ENCODE results near the gene LRRC15.

Gene LRRC15

DNA sequence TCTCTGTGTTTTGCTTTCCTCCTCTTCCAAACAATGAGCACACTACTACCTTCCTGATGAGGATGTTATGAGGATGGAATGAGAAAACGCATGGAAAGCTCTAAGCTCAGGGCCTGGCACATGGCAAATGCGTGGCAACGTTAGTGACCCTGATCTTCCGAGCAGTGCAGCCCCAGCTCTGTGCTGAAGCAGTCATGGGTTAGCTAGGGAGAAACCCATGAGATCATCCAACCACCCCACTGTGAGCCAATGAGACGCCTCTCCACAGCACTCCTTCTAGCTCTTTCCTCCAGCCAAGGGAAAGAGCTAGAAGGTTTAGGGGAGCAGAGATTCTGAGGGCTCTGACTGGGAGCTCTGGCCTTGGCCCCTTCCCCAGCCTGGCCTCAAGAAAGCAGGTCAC lies 22.9 kb downstream of the LRRC15 start:
- Histone ChIP-seq H3K27ac (replicated peaks; ENCODE audit: low read length) (no peak overlapping the region), H4K8ac (ENCODE audit: low read depth, low read length) (no peak overlapping the region), H3K18ac (ENCODE audit: low read length) (peak overlapping the region; percentile 36), H3K9me3 (replicated peaks in 1 of 2; ENCODE audit: control insufficient read depth in 2 of 2, insufficient read depth in 1 of 2, low read depth in 1 of 2, low read length in 2 of 2) (no peaks in the 10 kb centered on the region), H2BK12ac (ENCODE audit: low read length) (no peak overlapping the region), H3K14ac (ENCODE audit: low read length) (no peak overlapping the region), H2BK15ac (ENCODE audit: low read length) (no peak overlapping the region), H3K9ac (ENCODE audit: low read depth, low read length, poor library complexity) (peak overlapping the region; percentile 57), H2AFZ (ENCODE audit: low read length) (no peak overlapping the region), H3K4me2 (ENCODE audit: insufficient read depth, low read length, poor library complexity, severe bottlenecking) (no peak overlapping the region), H3K4me3 (ENCODE audit: low read length in 2 of 2) (no peak overlapping the region), H3K4ac (ENCODE audit: low read length) (no peak overlapping the region), H2BK5ac (ENCODE audit: low read length) (no peak overlapping the region), H2AK5ac (ENCODE audit: low read depth, low read length) (no peak overlapping the region), H4K91ac (ENCODE audit: low read depth, low read length, poor library complexity) (no peak overlapping the region), H3K4me1 (ENCODE audit: control insufficient read depth in 2 of 2, insufficient read depth in 1 of 2, low read depth in 1 of 2, low read length in 2 of 2) (peaks cover 0 to 2% of the 10 kb centered on the region in 2 donors), H2BK120ac (ENCODE audit: low read depth, low read length) (no peak overlapping the region), H3K27me3 (ENCODE audit: control insufficient read depth in 3 of 3, insufficient read depth in 3 of 3, low read depth in 1 of 3, low read length in 3 of 3) (peaks cover 0 to 38% (median 2%) of the 10 kb centered on the region in 3 experiments), H3K79me1 (ENCODE audit: low read depth, low read length) (no peaks in the 10 kb centered on the region), H3K36me3 (replicated peaks in 1 of 2; ENCODE audit: control insufficient read depth in 2 of 2, insufficient read depth in 2 of 2, low read length in 2 of 2) (no peaks in the 10 kb centered on the region), H3K23ac (ENCODE audit: low read depth, low read length, poor library complexity) (no peak overlapping the region)
- DNase-seq (ENCODE audit: low spot score): no peak
- no CpG with 5 or more reads among the region's 5 CpGs for WGBS, 2 donors (ENCODE audit: extremely low coverage in 2 of 2, insufficient read length in 2 of 2, insufficient replicate concordance in 1 of 2)

DNA sequence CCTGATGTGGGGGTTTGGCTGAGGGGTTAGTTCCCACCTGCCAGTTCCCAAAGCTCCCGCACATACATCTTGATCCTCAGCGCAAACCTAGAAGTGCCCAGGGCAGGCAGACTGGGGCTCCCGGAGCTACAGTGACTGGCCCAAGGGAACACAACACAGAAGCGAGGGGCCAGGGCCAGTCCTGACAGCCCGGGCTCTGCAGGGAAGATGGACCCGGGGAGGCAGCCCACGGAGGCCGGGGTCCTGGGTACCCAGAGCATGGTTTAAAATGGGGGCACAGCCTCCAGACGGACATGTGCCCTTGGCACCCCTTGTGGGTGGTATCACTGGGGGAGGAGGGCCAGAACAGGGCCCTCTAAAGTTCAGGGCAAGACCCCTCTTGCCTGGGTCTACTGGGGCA lies 23.5 kb downstream of the LRRC15 start:
- Histone ChIP-seq H2BK12ac (ENCODE audit: low read length) (no peak overlapping the region), H3K9me3 (replicated peaks in 1 of 2; ENCODE audit: control insufficient read depth in 2 of 2, insufficient read depth in 1 of 2, low read depth in 1 of 2, low read length in 2 of 2) (no peaks in the 10 kb centered on the region), H3K4me1 (ENCODE audit: control insufficient read depth in 2 of 2, insufficient read depth in 1 of 2, low read depth in 1 of 2, low read length in 2 of 2) (peaks cover 0 to 2% of the 10 kb centered on the region in 2 donors), H3K4me2 (ENCODE audit: insufficient read depth, low read length, poor library complexity, severe bottlenecking) (no peak overlapping the region), H3K27ac (replicated peaks; ENCODE audit: low read length) (no peak overlapping the region), H3K14ac (ENCODE audit: low read length) (no peak overlapping the region), H2BK120ac (ENCODE audit: low read depth, low read length) (no peak overlapping the region), H3K36me3 (replicated peaks in 1 of 2; ENCODE audit: control insufficient read depth in 2 of 2, insufficient read depth in 2 of 2, low read length in 2 of 2) (no peaks in the 10 kb centered on the region), H4K8ac (ENCODE audit: low read depth, low read length) (no peak overlapping the region), H2AK5ac (ENCODE audit: low read depth, low read length) (peak overlapping the region; percentile 67), H4K91ac (ENCODE audit: low read depth, low read length, poor library complexity) (no peak overlapping the region), H3K9ac (ENCODE audit: low read depth, low read length, poor library complexity) (peak overlapping the region; percentile 57), H2AFZ (ENCODE audit: low read length) (no peak overlapping the region), H3K23ac (ENCODE audit: low read depth, low read length, poor library complexity) (no peak overlapping the region), H3K18ac (ENCODE audit: low read length) (no peak overlapping the region), H2BK5ac (ENCODE audit: low read length) (no peak overlapping the region), H2BK15ac (ENCODE audit: low read length) (peak overlapping the region; percentile 66), H3K4me3 (ENCODE audit: low read length in 2 of 2) (no peak overlapping the region), H3K4ac (ENCODE audit: low read length) (no peak overlapping the region), H3K79me1 (ENCODE audit: low read depth, low read length) (no peaks in the 10 kb centered on the region), H3K27me3 (ENCODE audit: control insufficient read depth in 3 of 3, insufficient read depth in 3 of 3, low read depth in 1 of 3, low read length in 3 of 3) (peaks cover 0 to 40% (median 2%) of the 10 kb centered on the region in 3 experiments)
- no peak for DNase-seq (ENCODE audit: low spot score)
- no CpG with 5 or more reads among the region's 9 CpGs for WGBS, 2 donors (ENCODE audit: extremely low coverage in 2 of 2, insufficient read length in 2 of 2, insufficient replicate concordance in 1 of 2)

DNA sequence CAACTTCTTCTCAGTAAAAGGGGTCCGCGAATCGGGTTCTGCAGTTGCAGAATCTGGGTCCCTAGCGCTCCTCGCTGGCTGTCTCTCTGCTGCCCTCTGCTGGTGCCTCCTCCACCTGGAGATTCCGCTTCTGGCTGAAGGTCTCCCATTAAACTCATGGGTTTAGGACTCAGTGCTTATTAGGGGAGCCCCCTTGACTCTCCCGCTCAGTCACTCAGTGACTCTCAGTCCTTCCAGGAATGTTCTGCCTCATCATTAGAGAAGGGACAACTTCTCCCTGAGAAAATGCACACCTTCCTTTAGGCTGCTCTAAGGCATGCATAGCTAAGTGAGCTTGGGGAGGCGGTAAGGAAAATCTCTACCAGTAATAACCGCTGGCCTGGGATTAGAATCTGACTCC lies 25.5 kb downstream of the LRRC15 start:
- Histone ChIP-seq H3K36me3 (replicated peaks in 1 of 2; ENCODE audit: control insufficient read depth in 2 of 2, insufficient read depth in 2 of 2, low read length in 2 of 2) (no peaks in the 10 kb centered on the region), H3K79me1 (ENCODE audit: low read depth, low read length) (no peaks in the 10 kb centered on the region), H4K8ac (ENCODE audit: low read depth, low read length) (no peak overlapping the region), H2BK15ac (ENCODE audit: low read length) (no peak overlapping the region), H2AK5ac (ENCODE audit: low read depth, low read length) (no peak overlapping the region), H3K14ac (ENCODE audit: low read length) (no peak overlapping the region), H2AFZ (ENCODE audit: low read length) (no peak overlapping the region), H2BK120ac (ENCODE audit: low read depth, low read length) (no peak overlapping the region), H3K4ac (ENCODE audit: low read length) (no peak overlapping the region), H3K4me2 (ENCODE audit: insufficient read depth, low read length, poor library complexity, severe bottlenecking) (no peak overlapping the region), H3K4me1 (ENCODE audit: control insufficient read depth in 2 of 2, insufficient read depth in 1 of 2, low read depth in 1 of 2, low read length in 2 of 2) (peaks cover 2 to 4% of the 10 kb centered on the region in 2 donors), H2BK12ac (ENCODE audit: low read length) (no peak overlapping the region), H3K27me3 (ENCODE audit: control insufficient read depth in 3 of 3, insufficient read depth in 3 of 3, low read depth in 1 of 3, low read length in 3 of 3) (peaks cover 0 to 40% (median 2%) of the 10 kb centered on the region in 3 experiments), H2BK5ac (ENCODE audit: low read length) (no peak overlapping the region), H3K4me3 (ENCODE audit: low read length in 2 of 2) (no peak overlapping the region), H3K18ac (ENCODE audit: low read length) (no peak overlapping the region), H3K9me3 (replicated peaks in 1 of 2; ENCODE audit: control insufficient read depth in 2 of 2, insufficient read depth in 1 of 2, low read depth in 1 of 2, low read length in 2 of 2) (no peaks in the 10 kb centered on the region), H3K23ac (ENCODE audit: low read depth, low read length, poor library complexity) (no peak overlapping the region), H3K27ac (replicated peaks; ENCODE audit: low read length) (no peak overlapping the region), H4K91ac (ENCODE audit: low read depth, low read length, poor library complexity) (no peak overlapping the region), H3K9ac (ENCODE audit: low read depth, low read length, poor library complexity) (no peak overlapping the region)
- no CpG with 5 or more reads among the region's 9 CpGs for WGBS, 2 donors (ENCODE audit: extremely low coverage in 2 of 2, insufficient read length in 2 of 2, insufficient replicate concordance in 1 of 2)
- DNase-seq (ENCODE audit: low spot score): peak; percentile 65

- Histone ChIP-seq H2AFZ (ENCODE audit: low read length) (no peak overlapping the region), H3K27me3 (ENCODE audit: control insufficient read depth in 3 of 3, insufficient read depth in 3 of 3, low read depth in 1 of 3, low read length in 3 of 3) (peaks cover 0 to 41% (median 2%) of the 10 kb centered on the region in 3 experiments), H3K27ac (replicated peaks; ENCODE audit: low read length) (no peak overlapping the region), H3K36me3 (replicated peaks in 1 of 2; ENCODE audit: control insufficient read depth in 2 of 2, insufficient read depth in 2 of 2, low read length in 2 of 2) (no peaks in the 10 kb centered on the region), H3K4me3 (ENCODE audit: low read length in 2 of 2) (no peak overlapping the region), H3K18ac (ENCODE audit: low read length) (no peak overlapping the region), H2BK15ac (ENCODE audit: low read length) (no peak overlapping the region), H2BK5ac (ENCODE audit: low read length) (no peak overlapping the region), H3K14ac (ENCODE audit: low read length) (no peak overlapping the region), H3K4ac (ENCODE audit: low read length) (no peak overlapping the region), H3K4me1 (ENCODE audit: control insufficient read depth in 2 of 2, insufficient read depth in 1 of 2, low read depth in 1 of 2, low read length in 2 of 2) (peaks cover 2 to 4% of the 10 kb centered on the region in 2 donors), H2BK120ac (ENCODE audit: low read depth, low read length) (no peak overlapping the region), H4K8ac (ENCODE audit: low read depth, low read length) (no peak overlapping the region), H3K9ac (ENCODE audit: low read depth, low read length, poor library complexity) (no peak overlapping the region), H2BK12ac (ENCODE audit: low read length) (no peak overlapping the region), H2AK5ac (ENCODE audit: low read depth, low read length) (no peak overlapping the region), H3K4me2 (ENCODE audit: insufficient read depth, low read length, poor library complexity, severe bottlenecking) (no peak overlapping the region), H3K9me3 (replicated peaks in 1 of 2; ENCODE audit: control insufficient read depth in 2 of 2, insufficient read depth in 1 of 2, low read depth in 1 of 2, low read length in 2 of 2) (no peaks in the 10 kb centered on the region), H3K79me1 (ENCODE audit: low read depth, low read length) (no peaks in the 10 kb centered on the region), H3K23ac (ENCODE audit: low read depth, low read length, poor library complexity) (no peak overlapping the region), H4K91ac (ENCODE audit: low read depth, low read length, poor library complexity) (no peak overlapping the region)
- no peak for DNase-seq (ENCODE audit: low spot score)
- no CpG with 5 or more reads among the region's 2 CpGs for WGBS, 2 donors (ENCODE audit: extremely low coverage in 2 of 2, insufficient read length in 2 of 2, insufficient replicate concordance in 1 of 2)
Observed at GRCh38 chr3:194343561-194343893, 26.0 kb downstream of the LRRC15 start.
